B cell (primary cell): Measurements from ENCODE around the gene GNG7. TPM values are rescaled to one million over a fixed set of nuclear protein-coding genes. Genes with fewer than 3 reads are reported as not detected.
A peak's percentile ranks its signal among the peaks of the same experiment; 100 is the strongest.

Source experiments
- ATAC-seq: fragments of 200-7000 bp; cut with Tn5 transposase; one replicate; pipeline ENCODE4 v1.10.0; 2021; ENCODE audit warnings: low read depth, mild to moderate bottlenecking, moderate number of reproducible peaks, moderate library complexity
- CTCF ChIA-PET: fragments of 350-600 bp; sonication (Branson Sonifier 250); formaldehyde crosslinking; loops from one replicate; lab custom pipeline; 2021; ENCODE audit warnings: antibody characterized with exemption, inconsistent platforms; lab: Charles Lee
- POLR2A ChIA-PET: fragments of 350-600 bp; sonication (Branson Sonifier 250); formaldehyde crosslinking; loops from one replicate; lab custom pipeline; 2021; ENCODE audit warnings: antibody characterized with exemption; lab: Charles Lee
- DNase-seq: peaks from one replicate; pipeline ENCODE4 v3.0.0; 2013
- H2AFZ ChIP-seq: 2 replicates; pipeline ENCODE4 v1.6.1; 2012; ENCODE audit warnings: mild to moderate bottlenecking, low read depth, low read length; ENCODE audit not compliant: insufficient read depth, poor library complexity, severe bottlenecking
- H3K27ac ChIP-seq, 2 donors: 1 replicate in 1 of 2; 2 replicates in 1 of 2; pipeline ENCODE4 v1.5.1; 2012 to 2013; ENCODE audit warnings: low read length in 2 of 2, mild to moderate bottlenecking in 2 of 2, moderate library complexity in 1 of 2
- H3K27me3 ChIP-seq, 4 experiments: fragments of 200-600 bp in 1 of 4; sonication (generic) in 1 of 4; replicated peaks in 1 of 4; 1 replicate in 2 of 4; 2 replicates in 2 of 4; pipeline versions ENCODE4 v1.6.1 to v1.7.0; 2013 to 2016; ENCODE audit warnings: low read length in 3 of 4, mild to moderate bottlenecking in 2 of 4, mixed read lengths in 1 of 4, moderate library complexity in 1 of 4; ENCODE audit not compliant: insufficient read depth in 4 of 4, control insufficient read depth in 3 of 4; ENCODE audit errors: control extremely low read depth in 1 of 4
- H3K36me3 ChIP-seq, 2 experiments: replicated peaks in 1 of 2; 1 replicate in 1 of 2; 2 replicates in 1 of 2; pipeline versions ENCODE4 v1.6.1 to v1.7.1; 2013; ENCODE audit warnings: low read length in 1 of 2; ENCODE audit not compliant: insufficient read depth in 2 of 2, control insufficient read depth in 1 of 2; ENCODE audit errors: control extremely low read depth in 1 of 2, extremely low read depth in 1 of 2
- H3K4me1 ChIP-seq, 2 donors: fragments of 200-600 bp in 1 of 2; sonication (generic) in 1 of 2; 1 replicate in 1 of 2; 2 replicates in 1 of 2; pipeline versions ENCODE4 v1.5.1 to v1.6.1; 2013 to 2017; ENCODE audit warnings: low read length in 2 of 2; ENCODE audit not compliant: control insufficient read depth in 2 of 2, insufficient read depth in 2 of 2
- H3K4me2 ChIP-seq: replicated peaks from 2 replicates; pipeline ENCODE3; 2012; ENCODE audit warnings: mild to moderate bottlenecking, low read depth, low read length; ENCODE audit not compliant: poor library complexity, severe bottlenecking
- H3K4me3 ChIP-seq, 5 experiments: fragments of 200-600 bp in 1 of 5; sonication (generic) in 1 of 5; 1 replicate in 3 of 5; 2 replicates in 2 of 5; pipeline versions ENCODE4 v1.5.1 to v1.7.0; 2011 to 2016; ENCODE audit warnings: low read length in 4 of 5, mild to moderate bottlenecking in 4 of 5, low read depth in 2 of 5, control low read depth in 1 of 5, moderate library complexity in 1 of 5; ENCODE audit not compliant: insufficient read depth in 1 of 5; ENCODE audit errors: control extremely low read depth in 1 of 5, extremely low read depth in 1 of 5
- H3K79me2 ChIP-seq: fragments of 200-600 bp; sonication (generic); one replicate; pipeline ENCODE4 v1.6.0; 2016; ENCODE audit warnings: low read length; ENCODE audit not compliant: control insufficient read depth, insufficient read depth
- H3K9ac ChIP-seq: fragments of 200-600 bp; sonication (generic); 2 replicates; pipeline ENCODE4 v1.6.1; 2017; ENCODE audit warnings: mild to moderate bottlenecking, low read length, moderate library complexity
- H3K9me3 ChIP-seq, 3 donors: one replicate each; pipeline versions ENCODE4 v1.6.1 to v1.7.1; 2013; ENCODE audit warnings: low read length in 2 of 3; ENCODE audit not compliant: control insufficient read depth in 2 of 3, insufficient read depth in 1 of 3; ENCODE audit errors: control extremely low read depth in 1 of 3
- H4K20me1 ChIP-seq: 2 replicates; pipeline ENCODE4 v1.6.0; 2012; ENCODE audit warnings: mild to moderate bottlenecking, low read length; ENCODE audit not compliant: insufficient read depth, control insufficient read depth, poor library complexity, severe bottlenecking
- H3K27ac Mint-ChIP-seq: one replicate; pipeline ENCODE4 v1.8.0; 2021; ENCODE audit warnings: mixed read lengths
- H3K27me3 Mint-ChIP-seq: one replicate; pipeline ENCODE4 v1.8.0; 2021; ENCODE audit warnings: mixed read lengths
- H3K4me1 Mint-ChIP-seq: one replicate; pipeline ENCODE4 v1.8.0; 2021; ENCODE audit warnings: mixed read lengths
- H3K4me3 Mint-ChIP-seq: one replicate; pipeline ENCODE4 v1.8.0; 2021; ENCODE audit warnings: mixed read lengths
- H3K9me3 Mint-ChIP-seq: one replicate; pipeline ENCODE4 v1.8.0; 2022; ENCODE audit warnings: mixed read lengths; ENCODE audit not compliant: insufficient read depth
- EZH2 ChIP-seq: IDR thresholded peaks from 2 replicates; pipeline ENCODE4 v1.6.1; 2012; ENCODE audit warnings: borderline replicate concordance, low read depth, mild to moderate bottlenecking, moderate library complexity, low read length; ENCODE audit not compliant: insufficient read depth, poor library complexity, severe bottlenecking
- WGBS: methylation state at CpG from one replicate; pipeline ENCODE4 v1.1.5; 2013; ENCODE audit warnings: missing lambda C conversion rate; ENCODE audit not compliant: insufficient coverage; 5-methylcytosine and 5-hydroxymethylcytosine counted together
- intact Hi-C: fragments of 100-400 bp; cut with micrococcal nuclease; formaldehyde crosslinking; loops from one replicate; pipeline ENCODE4 v1.10.0; 2022
- polyA plus RNA-seq: library from polyadenylated mRNA; depleted of rRNA; stranded (reverse); fragments of >200 nt; gene quantifications from 2 replicates; pipeline ENCODE4 v1.2.3, GENCODE V29; 2012
- total RNA-seq, 2 donors: library from RNA; stranded (reverse); fragments of 120-200 nt in 1 of 2; gene quantifications; 1 replicate in 1 of 2; 2 replicates in 1 of 2; pipeline versions ENCODE4 v1.2.3 to v1.2.4, GENCODE V29; 2013 to 2022
- TF ChIP-seq, protein P1 (sequence below): fragments of 200-600 bp; IDR thresholded peaks from one replicate; pipeline ENCODE4 v1.8.0; 2022; ENCODE audit warnings: antibody characterized with exemption, mild to moderate bottlenecking

The GNG7 gene
- total and polyA plus RNA-seq, 2 donors (not counting 1 experiment from before 2014, with no cell fraction given) = 76.3 to 153 TPM

- ChIA-PET POLR2A (interaction anchor here (0.5 to 1.1 kb wide), 3 partner anchors 38 to 91 kb away, joined by 3 to 4 read pairs (median 4); partner anchors contain the start of gene GNG7), CTCF (interaction anchor here (0.8 to 3.0 kb wide), 7 partner anchors 9 to 103 kb away, joined by 3 to 20 read pairs (median 5); no protein-coding TSS in a partner anchor)
- Histone ChIP-seq H3K4me1 (peaks cover 10 to 20% of the 10 kb centered on the region in 2 donors), H3K27ac (peak within 1 kb of the TSS; percentile 26 to 77), H2AFZ (peak within 1 kb of the TSS; percentile 76), H3K4me2 (peak within 1 kb of the TSS; percentile 94), H3K36me3 (peaks cover 5 to 24% of the 10 kb centered on the region in 2 experiments), H3K4me3 (peak within 1 kb of the TSS; percentile 50 to 93 (median 87)), H3K27me3 (no peaks in the 10 kb centered on the region), H4K20me1 (peaks cover 15% of the 10 kb centered on the region), H3K9me3 (peaks cover 0 to 14% (median 0%) of the 10 kb centered on the region in 3 donors), H3K79me2 (peaks cover 34% of the 10 kb centered on the region), H3K9ac (peak within 1 kb of the TSS; percentile 94)
- intact Hi-C loops = loop anchor here (1.0 to 10.0 kb wide), 4 partner anchors 10 to 265 kb away; partner anchors contain the start of genes GADD45B, GNG7 and SGTA
- peak within 1 kb of the TSS; percentile 92 for H3K4me3 Mint-ChIP-seq
- WGBS = under 1% methylated on average over 64 of the region's 64 CpGs
- TF ChIP-seq EZH2 = no peak
- TF ChIP-seq, protein P1, sequence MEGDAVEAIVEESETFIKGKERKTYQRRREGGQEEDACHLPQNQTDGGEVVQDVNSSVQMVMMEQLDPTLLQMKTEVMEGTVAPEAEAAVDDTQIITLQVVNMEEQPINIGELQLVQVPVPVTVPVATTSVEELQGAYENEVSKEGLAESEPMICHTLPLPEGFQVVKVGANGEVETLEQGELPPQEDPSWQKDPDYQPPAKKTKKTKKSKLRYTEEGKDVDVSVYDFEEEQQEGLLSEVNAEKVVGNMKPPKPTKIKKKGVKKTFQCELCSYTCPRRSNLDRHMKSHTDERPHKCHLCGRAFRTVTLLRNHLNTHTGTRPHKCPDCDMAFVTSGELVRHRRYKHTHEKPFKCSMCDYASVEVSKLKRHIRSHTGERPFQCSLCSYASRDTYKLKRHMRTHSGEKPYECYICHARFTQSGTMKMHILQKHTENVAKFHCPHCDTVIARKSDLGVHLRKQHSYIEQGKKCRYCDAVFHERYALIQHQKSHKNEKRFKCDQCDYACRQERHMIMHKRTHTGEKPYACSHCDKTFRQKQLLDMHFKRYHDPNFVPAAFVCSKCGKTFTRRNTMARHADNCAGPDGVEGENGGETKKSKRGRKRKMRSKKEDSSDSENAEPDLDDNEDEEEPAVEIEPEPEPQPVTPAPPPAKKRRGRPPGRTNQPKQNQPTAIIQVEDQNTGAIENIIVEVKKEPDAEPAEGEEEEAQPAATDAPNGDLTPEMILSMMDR = no peak
- H3K4me1 Mint-ChIP-seq = peaks cover 25% of the 10 kb centered on the region
- H3K9me3 Mint-ChIP-seq = no peaks in the 10 kb centered on the region
- H3K27ac Mint-ChIP-seq = peak within 1 kb of the TSS; percentile 81
- DNase-seq (peak; percentile 98), ATAC-seq (peak; percentile 100)
- H3K27me3 Mint-ChIP-seq = peaks cover 10% of the 10 kb centered on the region
Measured at GRCh38 chr19:2739602-2740313, 37.3 kb upstream of the GNG7 start, which contains the start of gene SLC39A3. Gene SLC39A3, minus strand, starts transcription at chr19:2740017. Its CDS starts 2,760 bp downstream, at chr19:2737257.
